ENCODE results near the gene CACNA1S. TPM values are rescaled to one million over a fixed set of nuclear protein-coding genes. Genes with fewer than 3 reads are reported as not detected.

Gene CACNA1S
- total RNA-seq, 2 experiments from 2014 or later, result not detected

GRCh38 chr1:201022820-201023516 lies 89.3 kb downstream of the CACNA1S start:
- no peaks in the 10 kb centered on the region for H3K36me3 ChIP-seq (ENCODE audit: insufficient read depth, low read length)
- H3K9me2 ChIP-seq (ENCODE audit: insufficient read depth, low read length), result no peaks in the 10 kb centered on the region
- no peaks in the 10 kb centered on the region for H3K9me3 ChIP-seq (ENCODE audit: low read length)
- ChIA-PET CTCF (ENCODE audit: unreplicated experiment) (interaction anchor here (0.7 to 1.5 kb wide), 2 partner anchors 14 to 50 kb away, joined by 12 read pairs; no protein-coding TSS in a partner anchor), POLR2A (no interaction called here)
- intact Hi-C loops (cut with micrococcal nuclease; ENCODE audit: unreplicated experiment), result loop anchor here (5.0 to 10.0 kb wide), 3 partner anchors 356 to 484 kb away; partner anchors contain the start of genes CSRP1, DDX59 and KIF14
- peaks cover 39% of the 10 kb centered on the region for H3K79me2 ChIP-seq (ENCODE audit: insufficient read depth, low read depth, low read length)
- no peaks in the 10 kb centered on the region for H4K20me1 ChIP-seq (ENCODE audit: insufficient read depth, low read length)
- peak overlapping the region; percentile 97 for H3K27ac ChIP-seq (ENCODE audit: low read depth, low read length, poor library complexity, severe bottlenecking)
- no TSS peak for BruUV-seq (replicated peaks)
- peak overlapping the region; percentile 80 for H3K4me3 ChIP-seq (ENCODE audit: low read depth, low read length, poor library complexity, severe bottlenecking)
- peaks cover 83% of the 10 kb centered on the region for H3K4me1 ChIP-seq (ENCODE audit: insufficient read depth, low read length, poor library complexity, severe bottlenecking)
- H2AFZ ChIP-seq (ENCODE audit: low read length), result peak overlapping the region; percentile 62; the same call in 1 of the 2 replicates
- peak overlapping the region; percentile 90 for H3K4me2 ChIP-seq (ENCODE audit: low read length)
- TF ChIP-seq EZH2phosphoT487 (IDR thresholded peaks at IDR 0.05; ENCODE audit: borderline replicate concordance, low read depth, low read length) (no peak), CTCF (conservative IDR thresholded peaks at IDR 0.05; ENCODE audit: low read length) (peak; percentile 59)
- peak; percentile 70 for DNase-seq (ENCODE audit: low spot score)

- DNase-seq (ENCODE audit: low spot score), result no peak
- ChIA-PET POLR2A (interaction anchor here (0.6 to 1.1 kb wide), 2 partner anchors 14 to 955 kb away, joined by 3 to 4 read pairs; no protein-coding TSS in a partner anchor), CTCF (ENCODE audit: unreplicated experiment) (interaction anchor here (1.5 kb wide), 2 partner anchors 14 to 51 kb away, joined by 3 to 12 read pairs; no protein-coding TSS in a partner anchor)
- peak overlapping the region; percentile 80 for H3K4me3 ChIP-seq (ENCODE audit: low read depth, low read length, poor library complexity, severe bottlenecking)
- peak overlapping the region; percentile 62; the same call in 1 of the 2 replicates for H2AFZ ChIP-seq (ENCODE audit: low read length)
- BruUV-seq (replicated peaks), result no TSS peak
- peaks cover 41% of the 10 kb centered on the region for H3K79me2 ChIP-seq (ENCODE audit: insufficient read depth, low read depth, low read length)
- intact Hi-C loops (cut with micrococcal nuclease; ENCODE audit: unreplicated experiment), result loop anchor here (5.0 to 10.0 kb wide), 3 partner anchors 355 to 485 kb away; partner anchors contain the start of genes CSRP1, DDX59 and KIF14
- no peaks in the 10 kb centered on the region for H3K9me2 ChIP-seq (ENCODE audit: insufficient read depth, low read length)
- peak overlapping the region; percentile 90 for H3K4me2 ChIP-seq (ENCODE audit: low read length)
- peaks cover 86% of the 10 kb centered on the region for H3K4me1 ChIP-seq (ENCODE audit: insufficient read depth, low read length, poor library complexity, severe bottlenecking)
- no peaks in the 10 kb centered on the region for H3K9me3 ChIP-seq (ENCODE audit: low read length)
- no peaks in the 10 kb centered on the region for H4K20me1 ChIP-seq (ENCODE audit: insufficient read depth, low read length)
- no peaks in the 10 kb centered on the region for H3K36me3 ChIP-seq (ENCODE audit: insufficient read depth, low read length)
- TF ChIP-seq CTCF (conservative IDR thresholded peaks at IDR 0.05; ENCODE audit: low read length) (no peak), EZH2phosphoT487 (IDR thresholded peaks at IDR 0.05; ENCODE audit: borderline replicate concordance, low read depth, low read length) (no peak)
- H3K27ac ChIP-seq (ENCODE audit: low read depth, low read length, poor library complexity, severe bottlenecking), result peak overlapping the region; percentile 97
These were observed 89.8 kb downstream of the CACNA1S start for GRCh38 chr1:201022493-201022819.
